Gastroesophageal sphincter (tissue), 4 donors: ENCODE measurements around the gene SAMD14. TPM values are rescaled to one million over a fixed set of nuclear protein-coding genes. Genes with fewer than 3 reads are reported as not detected.

Experiments
- ATAC-seq: fragments of 150-250 bp; one replicate; pipeline ENCODE4 v1.9.1; 2016; ENCODE audit warnings: mild to moderate bottlenecking, moderate library complexity
- H3K27ac ChIP-seq, 4 donors: fragments of 200-600 bp; sonication (generic) in 3 of 4; 1 replicate in 3 of 4; 2 replicates in 1 of 4; pipeline ENCODE4 v1.5.1; 2016 to 2019
- H3K27me3 ChIP-seq: fragments of 200-600 bp; sonication (generic); one replicate; pipeline ENCODE4 v1.5.1; 2019
- H3K36me3 ChIP-seq, 2 donors: fragments of 200-600 bp; sonication (generic); one replicate each; pipeline ENCODE4 v1.5.1; 2019; ENCODE audit warnings: control low read depth in 1 of 2
- H3K4me1 ChIP-seq, 3 donors: fragments of 200-600 bp; sonication (generic); 1 replicate in 2 of 3; 2 replicates in 1 of 3; pipeline ENCODE4 v1.5.1; 2016 to 2019; ENCODE audit warnings: control low read depth in 2 of 3
- H3K4me3 ChIP-seq, 2 donors: fragments of 200-600 bp; sonication (generic); one replicate each; pipeline ENCODE4 v1.5.1; 2019; ENCODE audit warnings: mild to moderate bottlenecking in 1 of 2, moderate library complexity in 1 of 2
- H3K9me3 ChIP-seq, 3 donors: fragments of 200-600 bp; sonication (generic); one replicate each; pipeline ENCODE4 v1.5.1; 2017 to 2019; ENCODE audit warnings: control low read depth in 2 of 3
- CTCF ChIP-seq, 4 experiments: fragments of 200-600 bp in 2 of 4; fragments of 450-650 bp in 2 of 4; sonication (generic) in 1 of 4; IDR thresholded peaks; one replicate each; pipeline ENCODE4 v1.5.1; 2017 to 2019; ENCODE audit warnings: antibody characterized with exemption in 4 of 4, mild to moderate bottlenecking in 2 of 4, moderate library complexity in 2 of 4
- EP300 ChIP-seq: sonication (generic); formaldehyde crosslinking; IDR thresholded peaks from one replicate; pipeline ENCODE4 v1.6.1; 2017; ENCODE audit warnings: antibody characterized with exemption, mild to moderate bottlenecking
- POLR2A ChIP-seq, 2 donors: fragments of 450-650 bp; IDR thresholded peaks; one replicate each; pipeline ENCODE4 v1.6.1; 2017; ENCODE audit warnings: antibody characterized with exemption in 2 of 2, mild to moderate bottlenecking in 2 of 2, moderate library complexity in 1 of 2
- POLR2AphosphoS5 ChIP-seq: sonication (generic); formaldehyde crosslinking; IDR thresholded peaks from one replicate; pipeline ENCODE4 v1.6.1; 2017; ENCODE audit warnings: antibody characterized with exemption
- WGBS, 2 donors: methylation state at CpG; one replicate each; pipeline ENCODE4 v1.1.5; 2018; ENCODE audit warnings: low coverage in 1 of 2; 5-methylcytosine and 5-hydroxymethylcytosine counted together
- total RNA-seq, 4 donors: library from RNA; depleted of rRNA; stranded (reverse); fragments of >200 nt; gene quantifications; one replicate each; pipeline ENCODE4 v1.1.0, GENCODE V29; 2016

The SAMD14 gene
- total RNA-seq, 4 donors from 2014 or later, result 1.3 to 2.8 (median 2.3) TPM

GRCh38 chr17:50088952-50089825 is 40.8 kb downstream of the SAMD14 start:
- H3K4me3 ChIP-seq, result no peak overlapping the region
- peaks cover 0 to 43% of the 10 kb centered on the region in 2 donors for H3K36me3 ChIP-seq
- H3K27me3 ChIP-seq, result no peaks in the 10 kb centered on the region
- no peaks in the 10 kb centered on the region for H3K9me3 ChIP-seq
- TF ChIP-seq POLR2A (IDR thresholded peaks at IDR 0.05) (no peak), CTCF (IDR thresholded peaks at IDR 0.05) (no peak), EP300 (no peak), POLR2AphosphoS5 (no peak)
- ATAC-seq, result no peak
- H3K4me1 ChIP-seq, result peaks cover 0 to 4% (median 0%) of the 10 kb centered on the region in 3 donors
- 78 to 97% methylated on average over 6 to 9 of the region's 25 CpGs for WGBS, 2 donors
- H3K27ac ChIP-seq, result no peak overlapping the region

- TF ChIP-seq POLR2A (IDR thresholded peaks at IDR 0.05), result no peak
- TF ChIP-seq CTCF (IDR thresholded peaks at IDR 0.05), result no peak
- TF ChIP-seq POLR2AphosphoS5, result no peak
- no peak for TF ChIP-seq EP300
- Histone ChIP-seq H3K9me3 (no peaks in the 10 kb centered on the region), H3K4me3 (no peak overlapping the region), H3K4me1 (no peaks in the 10 kb centered on the region), H3K36me3 (peaks cover 0 to 48% of the 10 kb centered on the region in 2 donors), H3K27ac (peak overlapping the region in 1 of 4 donors; percentile 50), H3K27me3 (no peaks in the 10 kb centered on the region)
- WGBS, 2 donors, result no CpG with 5 or more reads among the region's 19 CpGs
- ATAC-seq, result peak; percentile 10
Observed at GRCh38 chr17:50087912-50088405, 42.0 kb downstream of the SAMD14 start.

- ATAC-seq, result peak; percentile 83
Observed at GRCh38 chr17:50087246-50087911, 42.6 kb downstream of the SAMD14 start.

GRCh38 chr17:50081757-50082156 is 48.2 kb downstream of the SAMD14 start:
- WGBS, 2 donors, result 74 to 84% methylated on average over 3 to 4 of the region's 5 CpGs

More at GRCh38 chr17:50087246-50087911, 42.6 kb downstream of the SAMD14 start:
- H3K27me3 ChIP-seq, result no peaks in the 10 kb centered on the region
- H3K4me1 ChIP-seq, result no peaks in the 10 kb centered on the region
- 60 to 82% methylated on average over 2 of the region's 10 CpGs for WGBS, 2 donors
- H3K9me3 ChIP-seq, result no peaks in the 10 kb centered on the region
- no peak overlapping the region for H3K4me3 ChIP-seq
- TF ChIP-seq CTCF (IDR thresholded peaks at IDR 0.05) (peak; percentile 93 to 98 (median 94)), POLR2AphosphoS5 (no peak), EP300 (no peak)
- peaks cover 0 to 54% of the 10 kb centered on the region in 2 donors for H3K36me3 ChIP-seq
- peak overlapping the region in 1 of 4 donors; percentile 50 for H3K27ac ChIP-seq

More at GRCh38 chr17:50081757-50082156, 48.2 kb downstream of the SAMD14 start:
- H3K27me3 ChIP-seq, result no peaks in the 10 kb centered on the region
- H3K4me1 ChIP-seq, result peaks cover 0 to 10% (median 0%) of the 10 kb centered on the region in 3 donors
- ATAC-seq, result no peak
- no peaks in the 10 kb centered on the region for H3K9me3 ChIP-seq
- H3K36me3 ChIP-seq, result peaks cover 0 to 76% of the 10 kb centered on the region in 2 donors
- TF ChIP-seq POLR2A (IDR thresholded peaks at IDR 0.05), result no peak
- no peak for TF ChIP-seq POLR2AphosphoS5
- TF ChIP-seq CTCF (IDR thresholded peaks at IDR 0.05), result no peak
- no peak for TF ChIP-seq EP300
- H3K4me3 ChIP-seq, result no peak overlapping the region
- peak overlapping the region in 1 of 4 donors; percentile 7 for H3K27ac ChIP-seq
